HG03342 (cell line): ENCODE results near the gene CSMD2.
"Not testable (repeated sequence)": the region's sequence is repeated elsewhere in the genome, so short reads cannot be mapped to it uniquely, and the experiment has no call there.

Experiments
- ATAC-seq: cut with Tn5 transposase; IDR thresholded peaks from one replicate; pipeline ENCODE4 v1.9.1; 2021; ENCODE audit warnings: mild to moderate bottlenecking, moderate library complexity; ENCODE audit not compliant: unreplicated experiment

CSMD2 gene

DNA sequence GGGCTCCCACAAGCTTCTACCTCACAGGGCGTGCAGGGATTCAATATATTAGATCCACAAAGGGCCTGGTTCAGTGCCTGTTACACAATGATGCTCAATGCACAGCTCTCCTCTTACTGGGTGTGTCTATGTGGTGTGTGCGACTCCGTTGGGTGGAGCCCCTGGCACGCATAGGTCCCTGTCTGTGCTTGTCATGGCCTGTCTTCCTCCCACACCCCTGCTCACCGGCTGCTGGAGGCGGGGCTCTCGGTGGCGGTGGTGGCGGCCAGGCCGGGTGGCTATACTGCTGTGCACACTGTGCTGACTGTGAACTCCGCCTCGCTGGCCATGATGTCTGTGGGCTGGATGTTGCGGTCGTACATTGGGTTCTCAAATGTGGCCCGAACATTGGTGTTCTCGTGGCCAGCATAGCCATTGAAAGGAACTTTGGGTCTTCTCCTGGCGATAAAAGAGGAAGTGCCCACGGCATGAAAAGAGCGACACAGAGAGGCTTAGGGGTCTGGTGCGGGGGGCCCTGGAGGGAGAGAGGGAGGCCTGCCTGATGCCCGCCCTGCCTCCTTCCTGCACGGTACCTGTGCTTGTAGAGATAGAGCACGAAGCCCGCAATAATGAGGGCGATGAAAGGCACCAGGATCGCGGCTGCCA is 645.7 kb downstream of the CSMD2 start:
- ATAC-seq: no peak

DNA sequence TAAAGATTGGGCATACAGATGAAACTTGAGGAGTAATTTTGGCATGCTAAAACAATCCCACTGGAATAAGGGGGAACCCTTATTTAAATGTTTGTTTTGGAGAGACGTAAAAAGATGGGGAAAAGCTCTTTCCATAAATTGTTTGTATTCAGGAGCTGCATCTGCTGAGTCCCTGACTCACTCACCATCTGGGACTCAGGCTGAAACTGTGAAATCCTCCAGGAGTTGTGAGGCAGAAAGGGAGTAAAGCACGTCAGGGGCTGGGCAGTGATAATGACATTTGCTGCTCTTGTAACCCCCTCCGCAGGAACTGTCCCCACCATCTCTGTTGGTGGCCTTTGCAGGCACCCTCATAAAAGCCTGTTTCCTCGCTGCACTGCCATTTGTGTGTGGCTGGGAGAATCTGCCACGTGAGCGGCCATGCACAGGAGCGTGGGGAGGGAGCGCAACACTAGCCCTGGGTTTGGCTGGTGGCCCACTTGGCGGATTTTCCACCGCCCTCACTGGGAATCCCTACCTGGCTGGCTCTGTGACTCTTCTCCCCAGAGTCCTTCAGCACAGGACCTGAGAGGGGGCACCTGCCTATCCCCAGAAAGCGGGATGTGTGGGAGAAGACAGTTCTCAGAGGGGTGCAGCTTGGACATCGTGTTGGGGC is 647.3 kb downstream of the CSMD2 start:
- no peak for ATAC-seq

DNA sequence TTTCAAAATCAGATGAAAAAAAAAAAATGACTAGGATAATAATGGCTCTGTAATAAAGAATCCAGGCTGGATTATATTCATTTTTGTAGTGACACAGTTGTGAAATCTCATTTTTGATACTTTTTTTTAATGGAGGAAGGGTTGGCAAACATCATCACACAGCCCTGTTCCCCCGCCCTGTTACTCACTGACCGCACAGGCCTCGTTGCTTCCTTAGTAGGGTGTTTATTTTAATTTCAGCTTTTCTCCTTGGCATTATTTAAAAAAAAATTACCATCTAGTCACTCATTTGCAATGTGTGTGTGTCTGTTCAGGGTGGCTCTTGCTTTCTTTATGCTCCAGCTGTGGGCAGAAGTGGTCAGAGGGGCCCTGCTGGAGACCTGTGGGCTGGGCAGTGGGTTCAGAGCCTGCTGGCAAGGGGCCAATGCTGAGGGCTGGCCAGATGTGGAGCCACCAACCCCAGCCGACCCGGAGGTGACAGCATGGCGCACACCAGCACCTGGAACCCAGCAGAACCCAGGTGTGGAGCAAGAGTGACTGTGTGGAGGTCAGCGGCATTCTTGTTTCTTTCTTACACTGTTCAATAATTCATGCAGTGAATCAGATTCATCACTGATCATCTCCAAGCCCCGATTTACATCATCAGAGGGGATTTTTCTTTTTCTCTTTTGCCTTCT is 648.0 kb downstream of the CSMD2 start:
- ATAC-seq: no peak

DNA sequence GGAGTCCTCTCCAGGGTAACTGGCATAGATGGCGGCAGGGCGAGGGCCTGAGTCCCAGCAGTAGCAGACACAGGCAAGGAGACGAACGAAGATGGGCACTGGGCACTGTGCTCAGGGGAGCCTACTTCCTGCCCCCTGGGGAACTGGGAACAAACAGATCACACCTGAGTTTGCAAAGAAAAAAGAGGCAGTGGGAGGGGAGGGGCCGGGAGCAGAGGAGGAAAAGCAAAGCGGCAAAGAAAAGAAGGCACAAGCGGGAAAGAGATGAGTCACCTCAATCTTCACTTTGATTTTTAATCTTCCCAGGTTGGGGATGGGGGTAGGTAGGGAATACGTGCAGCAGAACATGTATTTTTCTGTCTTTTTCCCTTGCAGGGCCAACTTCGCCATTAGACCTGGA is 648.6 kb downstream of the CSMD2 start:
- no peak for ATAC-seq

DNA sequence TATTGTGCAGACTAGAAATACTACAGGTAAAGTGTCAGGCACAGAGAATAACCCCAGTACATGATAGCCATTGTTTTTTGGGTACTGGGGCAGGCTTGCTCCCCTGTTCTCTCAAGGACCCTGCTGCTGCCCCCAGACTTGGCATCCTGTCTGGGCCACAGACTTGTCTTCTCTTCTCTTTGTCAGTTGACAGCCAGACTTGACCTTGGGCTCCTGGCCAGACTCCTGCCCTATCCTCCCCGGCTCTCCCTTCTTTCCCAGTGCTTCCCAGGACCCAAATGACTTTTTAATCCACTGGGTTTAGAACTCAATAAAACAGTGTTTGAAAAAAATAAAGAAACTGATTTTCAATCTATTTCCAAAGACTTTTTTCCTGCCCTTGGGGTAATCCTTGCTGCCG is 649.4 kb downstream of the CSMD2 start:
- ATAC-seq: no peak

DNA sequence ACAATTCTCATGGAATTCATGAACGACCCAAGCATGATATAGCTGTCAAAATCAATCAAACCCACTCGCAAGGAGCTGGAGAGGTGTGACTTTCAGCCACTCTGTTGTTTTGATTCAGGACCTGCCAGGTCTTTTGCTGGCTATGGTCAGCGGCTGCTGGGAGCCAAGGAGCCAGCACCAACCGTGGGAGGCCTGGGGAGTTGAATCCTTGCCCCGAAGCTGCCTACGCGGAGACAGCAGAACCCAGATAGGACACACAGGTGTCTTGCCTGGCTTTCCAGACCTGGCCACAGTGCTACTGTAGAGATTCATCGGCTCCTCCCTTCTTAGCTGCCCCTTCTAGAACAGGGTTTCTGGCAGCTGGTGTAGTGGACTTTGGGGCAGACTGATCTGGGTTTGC is 649.9 kb downstream of the CSMD2 start:
- ATAC-seq: no peak

DNA sequence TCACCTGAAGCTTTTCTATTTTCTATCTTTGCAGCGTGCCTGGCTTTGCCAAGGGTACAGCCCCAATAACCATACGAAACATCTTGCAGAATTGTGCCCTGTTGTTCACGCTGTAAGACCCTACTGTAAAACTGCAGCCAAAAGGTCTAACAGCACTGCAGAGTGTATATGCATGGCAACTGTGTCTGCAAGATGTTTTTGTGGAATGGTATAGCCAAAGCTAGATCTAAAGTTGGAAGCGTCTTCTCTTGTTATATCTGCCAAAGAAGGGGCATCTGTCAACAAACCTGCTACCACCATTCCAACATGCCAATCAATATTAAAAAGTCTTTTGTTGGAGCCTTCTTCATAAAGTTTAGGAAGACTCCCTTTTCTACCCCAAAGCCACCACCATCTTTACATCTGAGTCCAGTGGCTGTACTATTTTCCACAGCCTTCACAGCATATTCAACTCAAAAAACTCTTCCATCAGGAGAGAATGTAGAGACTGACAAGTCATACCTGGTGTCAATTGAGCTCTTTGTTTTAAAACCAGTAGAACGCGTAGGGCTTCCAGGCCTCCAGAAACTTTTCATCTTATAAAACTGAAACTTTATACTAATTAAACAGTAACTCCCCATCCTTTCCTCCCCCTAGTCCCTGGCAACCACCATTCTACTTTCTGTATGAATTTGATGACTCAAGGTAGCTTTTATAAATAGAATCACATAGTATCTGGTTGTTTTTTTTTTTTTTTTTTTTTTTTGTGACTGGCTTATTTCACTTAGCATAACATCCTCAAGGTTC is 652.6 kb downstream of the CSMD2 start:
- ATAC-seq: no peak

- ATAC-seq: not testable (repeated sequence)
These were observed 655.8 kb downstream of the CSMD2 start for GRCh38 chr1:33509276-33509675.

DNA sequence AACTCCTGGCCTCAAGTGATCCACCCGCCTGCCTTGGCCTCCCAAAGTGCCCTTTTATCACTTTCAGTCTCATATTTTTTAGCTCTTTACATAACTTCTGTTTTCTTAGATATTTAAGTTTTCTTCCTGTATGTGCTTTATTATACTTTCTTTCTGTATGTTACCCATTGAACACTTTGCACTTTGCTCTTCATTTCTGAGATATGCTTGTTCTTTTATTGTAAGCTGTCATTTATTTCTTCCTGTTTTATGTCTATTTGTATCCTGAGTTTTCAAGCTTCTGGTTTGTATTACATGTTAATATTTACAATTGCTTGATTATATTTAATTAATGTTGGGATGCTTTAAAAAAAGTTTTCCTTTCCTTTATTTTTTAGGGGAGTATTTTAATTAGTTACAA is 656.9 kb downstream of the CSMD2 start:
- ATAC-seq: no peak

DNA sequence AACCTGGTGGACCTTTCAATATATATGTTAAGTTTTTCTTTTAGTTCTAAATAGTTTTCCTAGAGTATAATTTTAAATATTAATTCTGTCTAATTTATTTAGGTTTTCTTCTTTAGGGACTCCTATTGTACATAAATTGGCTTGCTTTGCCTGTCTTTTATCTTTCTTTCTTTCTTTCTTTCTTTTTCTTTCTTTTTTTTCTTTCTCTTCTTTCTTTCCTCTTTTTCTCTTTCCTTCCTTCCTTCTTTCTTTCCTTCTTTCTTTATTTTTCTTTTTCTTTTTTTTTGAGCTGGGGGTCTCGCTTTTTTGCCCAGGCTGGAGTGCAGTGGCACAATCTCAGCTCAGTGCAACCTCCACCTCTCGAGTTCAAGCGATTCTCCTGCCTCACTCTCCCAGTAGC is 657.4 kb downstream of the CSMD2 start:
- ATAC-seq: no peak

DNA sequence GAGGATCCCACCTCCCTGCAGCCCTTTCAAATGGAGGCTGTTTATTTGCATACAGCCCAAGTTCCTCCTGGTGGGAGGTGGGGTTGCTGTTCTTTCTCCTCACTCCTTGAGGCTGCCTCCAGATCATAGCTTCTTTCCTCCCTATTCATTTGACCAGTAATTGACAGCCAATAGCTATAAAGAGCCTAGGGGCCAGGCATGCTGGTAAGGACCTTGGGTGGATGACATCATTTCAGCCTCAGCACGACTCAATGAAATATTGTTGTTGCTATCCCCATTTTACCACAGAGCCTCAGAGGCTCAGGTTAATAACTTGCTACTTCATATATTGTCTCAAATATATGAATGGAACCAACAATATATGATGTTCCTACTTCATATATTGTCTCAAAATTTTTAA is 661.5 kb downstream of the CSMD2 start:
- ATAC-seq: no peak

DNA sequence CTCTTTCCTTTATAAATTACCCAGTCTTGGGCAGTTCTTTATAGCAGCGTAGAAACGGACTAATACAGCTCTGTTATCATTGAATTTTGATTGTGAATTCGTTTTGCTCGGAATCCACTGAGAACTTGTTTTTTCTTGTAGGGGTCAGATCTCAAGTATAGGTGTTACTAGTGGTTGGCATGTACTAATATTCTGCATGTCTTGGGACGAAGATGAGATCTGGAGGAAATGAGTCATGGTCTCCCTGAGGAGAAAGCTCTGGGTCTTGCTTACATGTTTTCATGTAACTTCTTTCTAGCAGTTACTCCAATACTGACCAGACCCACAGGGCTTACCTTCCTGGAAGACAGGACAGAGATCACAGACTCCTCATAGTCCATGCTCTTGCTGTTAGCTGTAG is 662.3 kb downstream of the CSMD2 start:
- no peak for ATAC-seq

GRCh38 chr1:33501774-33502173 is 663.3 kb downstream of the CSMD2 start:
- no peak for ATAC-seq

- no peak for ATAC-seq
These were observed 663.7 kb downstream of the CSMD2 start for GRCh38 chr1:33501309-33501708.

DNA sequence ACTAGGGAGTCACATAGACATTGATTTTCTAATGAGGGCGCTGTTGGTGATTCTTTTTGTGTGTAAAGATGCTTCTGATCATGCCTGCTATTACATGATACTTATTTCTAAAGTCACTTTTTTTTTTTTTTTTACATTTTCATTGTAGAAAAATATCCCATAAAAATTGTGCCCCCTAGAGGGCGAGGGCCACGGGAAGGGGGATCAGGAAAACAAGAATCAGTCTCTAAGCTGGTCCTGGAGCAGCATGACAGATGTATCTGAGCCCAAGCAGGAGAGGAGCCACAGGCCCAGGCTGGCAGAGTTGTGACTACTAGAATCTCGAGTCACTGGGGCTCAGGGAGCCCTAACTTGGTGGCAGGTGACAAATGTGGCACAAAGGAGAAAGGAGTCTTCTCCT is 664.5 kb downstream of the CSMD2 start:
- no peak for ATAC-seq

DNA sequence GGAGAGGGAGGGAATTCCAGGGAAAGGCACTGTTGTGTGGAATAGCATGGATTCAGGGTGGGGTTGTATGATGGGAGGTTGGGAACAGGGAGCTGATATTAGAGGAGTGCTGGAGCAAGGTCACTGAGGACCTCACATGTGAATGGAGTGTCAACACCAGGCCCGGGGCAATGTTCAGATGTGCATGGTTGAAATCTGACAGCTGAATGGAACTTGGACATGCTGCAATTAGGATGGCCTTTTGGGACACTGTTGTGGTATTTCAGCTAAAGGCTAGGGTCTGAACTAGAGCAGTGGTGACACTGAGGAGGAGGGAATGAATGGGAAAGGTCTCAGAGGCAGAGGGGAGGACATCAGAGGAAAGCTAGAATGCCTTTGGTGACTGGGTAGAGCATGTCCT is 667.6 kb downstream of the CSMD2 start:
- ATAC-seq: no peak

- ATAC-seq: no peak
These were observed 670.1 kb downstream of the CSMD2 start for GRCh38 chr1:33494929-33495328.

DNA sequence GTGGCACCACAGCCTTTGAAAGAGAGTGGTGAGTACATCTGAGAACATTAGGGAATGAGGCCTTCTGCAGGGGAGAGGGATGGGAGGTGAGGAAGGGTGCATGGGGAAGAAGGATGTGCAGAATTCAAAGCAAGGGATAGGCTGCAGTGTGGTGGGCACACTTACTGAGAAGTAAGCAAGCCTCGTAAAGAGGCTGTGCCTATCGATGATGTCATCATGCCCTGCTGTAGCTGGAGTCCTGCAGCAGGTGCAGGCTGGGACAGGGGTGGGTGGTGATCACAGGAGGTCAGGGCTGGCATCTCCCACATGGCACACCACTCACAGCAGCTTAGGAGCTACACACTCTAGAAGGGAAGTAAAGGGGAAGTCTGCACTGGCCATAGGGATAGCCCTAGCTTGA is 676.4 kb downstream of the CSMD2 start:
- no peak for ATAC-seq

DNA sequence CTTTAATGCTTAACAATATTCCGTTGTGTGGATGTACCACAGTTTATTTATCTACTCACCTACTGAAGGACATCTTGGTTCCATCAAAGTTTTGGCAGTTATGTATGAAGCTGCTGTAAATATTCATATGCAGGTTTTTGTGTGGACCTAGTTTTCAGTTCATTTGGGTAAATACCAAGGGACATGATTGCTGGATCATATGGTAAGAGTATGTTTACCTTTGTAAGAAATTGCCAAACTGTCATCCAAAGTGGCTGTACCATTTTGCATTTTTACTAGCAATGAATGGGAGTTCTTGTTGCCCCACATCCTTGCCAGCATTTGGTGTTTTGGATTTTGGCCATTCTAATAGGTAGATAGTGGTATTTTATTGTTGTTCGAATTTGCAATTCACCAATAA is 682.6 kb downstream of the CSMD2 start:
- ATAC-seq: no peak

DNA sequence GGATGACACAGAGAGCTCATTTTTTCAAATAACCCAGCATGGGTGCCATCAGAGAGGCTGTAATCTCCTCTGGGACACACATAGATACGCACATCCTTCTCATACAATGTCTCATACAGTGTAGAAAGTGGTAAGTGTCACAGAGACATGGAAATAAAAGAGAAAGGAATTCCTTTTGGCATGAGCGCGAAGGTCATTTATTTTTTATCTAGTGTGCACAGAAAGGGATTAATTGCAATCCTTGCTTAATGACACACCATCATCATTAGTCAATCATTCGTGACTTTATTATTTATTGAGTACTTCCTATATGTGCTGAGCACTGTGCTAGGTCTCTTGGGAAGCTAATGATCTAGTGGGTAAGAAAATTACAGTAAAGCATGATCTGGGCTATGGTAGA is 687.6 kb downstream of the CSMD2 start:
- no peak for ATAC-seq

GRCh38 chr1:33473900-33474299 is 691.1 kb downstream of the CSMD2 start:
- ATAC-seq: no peak
